ENCODE data around the gene ZNF277. TPM values are rescaled to one million over a fixed set of nuclear protein-coding genes. Genes with fewer than 3 reads are reported as not detected.

ZNF277 gene
- total RNA-seq, 2 experiments from 2014 or later = 16.8 to 19.2 TPM

DNA sequence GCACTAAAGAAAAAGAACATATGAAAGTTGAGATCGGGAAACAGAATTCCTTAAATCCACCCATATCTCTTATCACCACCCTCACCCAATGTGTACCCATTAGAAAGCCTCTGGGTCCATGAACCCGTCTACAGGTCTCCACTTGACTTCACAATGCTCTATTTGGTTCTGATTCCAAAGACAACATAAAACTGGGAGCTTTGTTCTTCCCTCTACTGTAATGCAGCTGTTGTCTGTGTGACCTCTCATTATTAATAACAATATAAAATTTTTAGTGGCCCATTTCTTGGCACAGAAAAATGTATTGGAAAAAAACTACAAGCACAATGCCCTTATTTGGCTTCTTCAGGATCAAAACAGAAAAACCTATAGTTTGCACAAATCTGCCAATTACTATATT is 30.3 kb upstream of the ZNF277 start:
- Mint-ChIP-seq H3K4me3 (no peak overlapping the region), H3K36me3 (no peaks in the 10 kb centered on the region), H3K9me3 (no peaks in the 10 kb centered on the region), H3K27ac (no peak overlapping the region), H3K27me3 (peaks cover 25% of the 10 kb centered on the region), H3K4me1 (no peaks in the 10 kb centered on the region)
- DNase-seq = no peak

DNA sequence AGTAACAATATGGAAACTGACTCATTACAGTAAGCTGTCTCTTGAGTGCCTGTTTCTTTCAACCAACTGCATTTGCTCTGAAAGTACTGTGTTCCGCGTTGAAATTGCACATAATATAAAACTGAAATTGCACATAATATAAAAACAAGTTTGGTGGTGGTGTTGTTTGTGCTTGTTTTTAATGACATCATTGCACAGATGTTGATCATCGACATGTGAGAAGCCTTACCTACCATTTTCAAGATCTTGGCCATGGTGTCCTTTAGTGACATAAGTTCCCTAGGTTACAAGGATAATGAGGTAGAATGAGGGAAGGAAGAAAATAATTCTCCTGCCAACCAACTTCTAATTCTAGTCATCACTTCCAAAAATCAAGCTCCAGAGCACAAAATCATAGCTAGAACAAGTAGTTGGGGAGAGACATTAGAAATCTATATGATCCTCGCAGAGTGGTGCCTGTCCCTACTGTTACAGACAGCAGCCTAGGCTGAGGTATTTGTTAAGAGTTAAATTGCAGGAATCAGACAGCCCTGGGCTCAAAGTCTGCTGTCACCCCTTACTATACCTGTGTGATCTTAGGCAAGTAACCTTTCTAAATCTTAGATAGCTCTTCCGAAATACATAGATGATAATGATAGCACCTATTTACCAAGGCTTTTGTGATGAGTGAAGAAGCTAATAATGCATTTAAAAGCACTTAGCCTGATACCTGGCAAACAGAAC is 29.6 kb upstream of the ZNF277 start:
- Mint-ChIP-seq H3K4me3 (no peak overlapping the region), H3K9me3 (no peaks in the 10 kb centered on the region), H3K27ac (no peak overlapping the region), H3K36me3 (no peaks in the 10 kb centered on the region), H3K4me1 (no peaks in the 10 kb centered on the region), H3K27me3 (peaks cover 25% of the 10 kb centered on the region)
- no peak for DNase-seq

DNA sequence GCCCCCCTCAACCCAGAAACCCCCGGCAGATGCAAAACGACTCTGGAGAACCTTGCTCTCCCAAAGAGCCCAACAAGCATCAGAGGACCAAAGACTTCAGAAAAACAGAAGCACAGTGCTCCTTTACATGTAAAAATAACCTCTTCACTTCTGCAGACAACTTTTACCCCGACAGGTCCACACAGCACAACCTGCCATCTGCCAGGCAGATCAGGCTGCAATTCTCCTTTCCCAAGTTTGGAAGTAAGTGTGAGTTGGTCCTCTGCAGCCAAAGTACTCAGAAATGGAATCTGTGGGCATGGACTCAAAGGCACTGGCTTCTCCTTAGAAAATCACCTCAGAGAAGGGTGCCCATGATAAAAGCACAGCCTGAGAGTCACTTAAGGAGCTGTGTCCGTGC is 26.3 kb upstream of the ZNF277 start:
- Mint-ChIP-seq H3K27me3 (peaks cover 19% of the 10 kb centered on the region), H3K9me3 (no peaks in the 10 kb centered on the region), H3K4me3 (no peak overlapping the region), H3K27ac (no peak overlapping the region), H3K36me3 (no peaks in the 10 kb centered on the region), H3K4me1 (no peaks in the 10 kb centered on the region)
- no peak for DNase-seq

GRCh38 chr7:112182749-112183148 is 23.7 kb upstream of the ZNF277 start:
- H3K4me1 Mint-ChIP-seq = peaks cover 3% of the 10 kb centered on the region
- no peaks in the 10 kb centered on the region for H3K9me3 Mint-ChIP-seq
- no peak overlapping the region for H3K4me3 Mint-ChIP-seq
- H3K36me3 Mint-ChIP-seq = no peaks in the 10 kb centered on the region
- no peak for DNase-seq
- H3K27ac Mint-ChIP-seq = no peak overlapping the region
- H3K27me3 Mint-ChIP-seq = peaks cover 16% of the 10 kb centered on the region

- H3K4me1 Mint-ChIP-seq = peaks cover 3% of the 10 kb centered on the region
- no peaks in the 10 kb centered on the region for H3K9me3 Mint-ChIP-seq
Measured at GRCh38 chr7:112183266-112183665, 23.2 kb upstream of the ZNF277 start.

DNA sequence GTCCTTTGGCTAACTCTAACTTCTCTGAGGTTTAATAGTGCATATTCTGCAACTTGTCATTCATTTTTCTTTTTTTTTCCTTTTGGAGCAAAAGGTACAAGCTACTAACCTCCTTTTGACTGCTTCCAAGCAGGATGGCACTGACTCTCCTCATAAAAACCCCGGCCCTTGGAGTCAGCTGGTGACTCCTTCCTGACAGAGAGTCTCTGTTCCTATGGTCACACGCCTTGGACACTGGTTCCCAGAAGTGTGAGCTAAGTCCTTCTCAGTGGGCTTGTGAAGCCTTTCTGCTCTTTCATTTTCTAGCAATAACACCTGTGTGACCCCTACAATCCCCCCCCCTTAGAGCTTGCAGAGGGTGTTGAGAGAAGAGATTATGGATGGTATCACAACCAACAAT is 22.0 kb upstream of the ZNF277 start:
- DNase-seq = no peak
- H3K27me3 Mint-ChIP-seq = peaks cover 5% of the 10 kb centered on the region
- no peak overlapping the region for H3K27ac Mint-ChIP-seq
- no peaks in the 10 kb centered on the region for H3K36me3 Mint-ChIP-seq
- H3K4me3 Mint-ChIP-seq = no peak overlapping the region
- H3K4me1 Mint-ChIP-seq = peaks cover 3% of the 10 kb centered on the region
- H3K9me3 Mint-ChIP-seq = no peaks in the 10 kb centered on the region

More at GRCh38 chr7:112183266-112183665, 23.2 kb upstream of the ZNF277 start:
- Mint-ChIP-seq H3K36me3 (no peaks in the 10 kb centered on the region), H3K4me3 (no peak overlapping the region), H3K27ac (no peak overlapping the region), H3K27me3 (peaks cover 11% of the 10 kb centered on the region)
- DNase-seq = no peak

- no peak for DNase-seq
- no peaks in the 10 kb centered on the region for H3K9me3 Mint-ChIP-seq
- H3K4me3 Mint-ChIP-seq = no peak overlapping the region
- H3K27ac Mint-ChIP-seq = no peak overlapping the region
- H3K36me3 Mint-ChIP-seq = no peaks in the 10 kb centered on the region
- H3K27me3 Mint-ChIP-seq = peaks cover 8% of the 10 kb centered on the region
- H3K4me1 Mint-ChIP-seq = peaks cover 3% of the 10 kb centered on the region
Measured at GRCh38 chr7:112185005-112185834, 21.3 kb upstream of the ZNF277 start.

- Mint-ChIP-seq H3K4me3 (no peak overlapping the region), H3K9me3 (no peaks in the 10 kb centered on the region)
Measured at GRCh38 chr7:112186300-112186699, 20.2 kb upstream of the ZNF277 start.

DNA sequence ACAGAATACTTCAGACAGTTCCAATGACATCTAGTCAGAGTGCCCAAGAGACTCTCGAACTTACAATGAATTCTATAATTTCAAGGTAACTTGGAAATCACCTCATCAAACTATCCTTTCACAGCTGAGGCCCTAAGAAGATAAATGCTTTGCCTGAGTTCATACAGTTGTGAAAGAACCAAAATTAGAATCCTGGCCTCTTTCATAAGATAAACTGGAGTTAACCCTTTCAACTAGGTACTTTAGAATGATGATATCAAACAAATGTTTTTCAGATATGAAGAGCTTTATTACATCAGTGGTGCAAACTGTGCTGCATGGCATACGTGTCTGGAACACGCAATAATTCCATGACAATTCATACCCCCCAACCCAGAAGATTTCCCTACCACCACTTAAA is 18.2 kb upstream of the ZNF277 start:
- peaks cover 14% of the 10 kb centered on the region for H3K4me1 Mint-ChIP-seq
- H3K27me3 Mint-ChIP-seq = peaks cover 15% of the 10 kb centered on the region
- no peak for DNase-seq
- no peak overlapping the region for H3K27ac Mint-ChIP-seq
- H3K4me3 Mint-ChIP-seq = no peak overlapping the region
- H3K9me3 Mint-ChIP-seq = no peaks in the 10 kb centered on the region
- H3K36me3 Mint-ChIP-seq = no peaks in the 10 kb centered on the region

More at GRCh38 chr7:112186300-112186699, 20.2 kb upstream of the ZNF277 start:
- no peaks in the 10 kb centered on the region for H3K36me3 Mint-ChIP-seq
- H3K27me3 Mint-ChIP-seq = peaks cover 12% of the 10 kb centered on the region
- no peak for DNase-seq
- H3K4me1 Mint-ChIP-seq = peaks cover 3% of the 10 kb centered on the region
- H3K27ac Mint-ChIP-seq = no peak overlapping the region

GRCh38 chr7:112189691-112190090 is 16.8 kb upstream of the ZNF277 start:
- Mint-ChIP-seq H3K4me3 (no peak overlapping the region), H3K36me3 (no peaks in the 10 kb centered on the region), H3K27me3 (peaks cover 18% of the 10 kb centered on the region), H3K4me1 (peaks cover 14% of the 10 kb centered on the region), H3K27ac (no peak overlapping the region), H3K9me3 (peaks cover 3% of the 10 kb centered on the region)
- no peak for DNase-seq

- Mint-ChIP-seq H3K27me3 (peaks cover 22% of the 10 kb centered on the region), H3K9me3 (peaks cover 3% of the 10 kb centered on the region), H3K4me3 (no peak overlapping the region), H3K4me1 (peaks cover 14% of the 10 kb centered on the region), H3K36me3 (no peaks in the 10 kb centered on the region), H3K27ac (no peak overlapping the region)
- no peak for DNase-seq
Measured at GRCh38 chr7:112190120-112190519, 16.4 kb upstream of the ZNF277 start.

GRCh38 chr7:112192236-112193154 is 14.0 kb upstream of the ZNF277 start:
- DNase-seq = no peak
- Mint-ChIP-seq H3K4me3 (no peak overlapping the region), H3K9me3 (peaks cover 3% of the 10 kb centered on the region), H3K36me3 (no peaks in the 10 kb centered on the region), H3K27me3 (peaks cover 31% of the 10 kb centered on the region), H3K27ac (no peak overlapping the region), H3K4me1 (peaks cover 11% of the 10 kb centered on the region)

DNA sequence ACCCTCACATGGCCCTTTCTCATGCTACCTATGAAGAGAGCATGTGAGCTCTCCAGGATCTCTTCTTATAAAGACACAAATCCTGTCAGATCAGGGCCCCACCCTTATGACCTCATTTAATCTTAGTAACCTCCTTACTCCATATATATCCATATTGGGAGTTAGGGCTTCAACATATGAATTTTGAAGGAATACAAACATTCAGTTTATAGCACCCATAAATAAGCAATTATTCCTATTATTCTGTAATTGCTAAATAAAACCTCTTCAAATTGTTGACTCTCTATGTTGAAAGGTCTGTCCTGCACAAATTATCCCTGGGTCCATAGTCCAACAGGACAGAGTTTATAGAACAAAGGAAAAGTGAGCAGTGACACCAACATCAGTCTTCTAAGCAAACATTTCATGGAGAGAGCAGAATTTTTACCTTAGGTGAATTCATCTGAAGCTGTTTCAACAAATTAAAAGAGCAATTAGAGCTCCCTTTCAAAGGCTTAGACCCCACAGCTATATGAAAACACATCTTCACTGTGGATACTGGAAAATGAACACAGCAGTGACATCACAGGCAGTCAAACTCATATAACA is 12.5 kb upstream of the ZNF277 start:
- H3K27me3 Mint-ChIP-seq = peaks cover 41% of the 10 kb centered on the region

GRCh38 chr7:112195717-112196116 is 10.8 kb upstream of the ZNF277 start:
- H3K36me3 Mint-ChIP-seq = no peaks in the 10 kb centered on the region
- no peak overlapping the region for H3K4me3 Mint-ChIP-seq
- peaks cover 3% of the 10 kb centered on the region for H3K9me3 Mint-ChIP-seq
- peaks cover 43% of the 10 kb centered on the region for H3K27me3 Mint-ChIP-seq
- H3K27ac Mint-ChIP-seq = no peak overlapping the region
- H3K4me1 Mint-ChIP-seq = peaks cover 11% of the 10 kb centered on the region
- DNase-seq = no peak

More for the DNA sequence above, 12.5 kb upstream of the ZNF277 start:
- Mint-ChIP-seq H3K36me3 (no peaks in the 10 kb centered on the region), H3K4me3 (no peak overlapping the region), H3K4me1 (peaks cover 11% of the 10 kb centered on the region), H3K9me3 (peaks cover 3% of the 10 kb centered on the region), H3K27ac (no peak overlapping the region)
- DNase-seq = no peak
